VCaP (cell line): ENCODE measurements around the gene MALRD1.

Experiments used
- H3K27ac ChIP-seq: fragments of 450-650 bp; 2 replicates; pipeline ENCODE4 v1.5.1; 2017
- TF ChIP-seq, protein P1 (sequence below): fragments of 450-650 bp; conservative IDR thresholded peaks from 2 replicates; pipeline ENCODE4 v1.5.1; 2017; ENCODE audit warnings: mild to moderate bottlenecking, moderate library complexity

MALRD1 gene

DNA sequence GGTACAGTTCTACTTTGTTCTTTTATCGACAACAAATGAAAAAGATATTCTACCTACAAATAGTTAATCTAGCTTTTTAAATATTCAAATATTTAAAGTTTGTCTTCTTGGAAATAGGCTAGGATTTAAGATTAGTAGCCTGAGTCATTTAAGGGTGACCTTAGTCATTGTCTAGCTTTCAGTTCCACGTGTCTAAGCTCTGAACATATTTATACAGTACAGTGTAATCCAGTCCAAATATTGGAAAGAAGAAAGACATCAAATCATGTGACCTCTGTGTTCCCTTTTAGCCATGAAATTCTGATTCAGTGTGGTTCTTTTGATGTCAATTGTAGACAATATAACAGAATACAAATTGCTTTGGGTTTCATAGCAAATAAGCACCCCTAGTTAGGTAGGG is 121.1 kb downstream of the MALRD1 start:
- no peak overlapping the region for H3K27ac ChIP-seq
- TF ChIP-seq, protein P1, sequence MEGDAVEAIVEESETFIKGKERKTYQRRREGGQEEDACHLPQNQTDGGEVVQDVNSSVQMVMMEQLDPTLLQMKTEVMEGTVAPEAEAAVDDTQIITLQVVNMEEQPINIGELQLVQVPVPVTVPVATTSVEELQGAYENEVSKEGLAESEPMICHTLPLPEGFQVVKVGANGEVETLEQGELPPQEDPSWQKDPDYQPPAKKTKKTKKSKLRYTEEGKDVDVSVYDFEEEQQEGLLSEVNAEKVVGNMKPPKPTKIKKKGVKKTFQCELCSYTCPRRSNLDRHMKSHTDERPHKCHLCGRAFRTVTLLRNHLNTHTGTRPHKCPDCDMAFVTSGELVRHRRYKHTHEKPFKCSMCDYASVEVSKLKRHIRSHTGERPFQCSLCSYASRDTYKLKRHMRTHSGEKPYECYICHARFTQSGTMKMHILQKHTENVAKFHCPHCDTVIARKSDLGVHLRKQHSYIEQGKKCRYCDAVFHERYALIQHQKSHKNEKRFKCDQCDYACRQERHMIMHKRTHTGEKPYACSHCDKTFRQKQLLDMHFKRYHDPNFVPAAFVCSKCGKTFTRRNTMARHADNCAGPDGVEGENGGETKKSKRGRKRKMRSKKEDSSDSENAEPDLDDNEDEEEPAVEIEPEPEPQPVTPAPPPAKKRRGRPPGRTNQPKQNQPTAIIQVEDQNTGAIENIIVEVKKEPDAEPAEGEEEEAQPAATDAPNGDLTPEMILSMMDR: no peak

DNA sequence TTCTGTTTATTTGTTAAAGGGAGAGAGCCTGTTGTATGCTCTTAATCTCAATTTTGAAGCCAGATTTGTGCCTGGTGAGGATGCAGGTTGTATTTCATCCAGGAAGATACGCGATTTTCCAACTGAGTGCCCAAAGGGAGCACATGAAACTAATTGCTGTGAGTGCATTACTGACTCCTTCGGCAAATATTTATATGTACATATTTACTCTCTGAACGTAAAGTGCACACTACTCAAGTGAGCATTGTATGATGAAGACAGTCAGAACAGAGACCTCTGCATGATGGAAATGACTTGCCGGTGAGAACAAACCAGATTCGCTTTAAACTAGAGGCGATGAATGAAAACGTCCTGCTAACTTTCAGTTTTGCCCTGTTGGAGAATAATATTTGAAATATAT is 130.1 kb downstream of the MALRD1 start:
- H3K27ac ChIP-seq: no peak overlapping the region
- TF ChIP-seq, protein P1: no peak

- TF ChIP-seq, protein P1: no peak
- no peak overlapping the region for H3K27ac ChIP-seq
Observed at GRCh38 chr10:19184891-19185290, 136.3 kb downstream of the MALRD1 start.

GRCh38 chr10:19194866-19195265 is 146.3 kb downstream of the MALRD1 start:
- TF ChIP-seq, protein P1: no peak
- no peak overlapping the region for H3K27ac ChIP-seq

GRCh38 chr10:19195698-19196097 is 147.1 kb downstream of the MALRD1 start:
- no peak overlapping the region for H3K27ac ChIP-seq
- TF ChIP-seq, protein P1: no peak

DNA sequence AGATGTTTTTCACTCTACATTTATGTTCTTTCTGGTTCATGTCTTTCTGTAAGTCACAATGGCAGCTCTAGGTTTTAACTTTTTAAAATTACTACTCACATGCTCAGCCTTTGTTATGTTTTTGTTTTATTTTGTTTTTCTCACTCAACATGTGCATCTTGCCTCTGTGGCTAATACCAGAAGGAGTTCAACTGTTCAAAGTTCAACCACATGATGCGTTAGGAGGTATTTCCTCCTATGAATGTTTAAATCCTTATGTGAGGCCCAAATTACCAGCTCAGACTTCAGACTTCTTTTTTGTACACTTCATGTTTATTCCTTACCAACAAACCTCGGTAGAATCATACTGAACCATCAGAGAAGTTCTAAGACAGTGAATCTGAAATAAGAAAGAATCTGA is 151.6 kb downstream of the MALRD1 start:
- no peak overlapping the region for H3K27ac ChIP-seq
- TF ChIP-seq, protein P1: no peak

- TF ChIP-seq, protein P1: no peak
- H3K27ac ChIP-seq: no peak overlapping the region
Observed at GRCh38 chr10:19204246-19204917, 155.8 kb downstream of the MALRD1 start.
